ENCODE results near the gene MTCL3.

Gene MTCL3

DNA sequence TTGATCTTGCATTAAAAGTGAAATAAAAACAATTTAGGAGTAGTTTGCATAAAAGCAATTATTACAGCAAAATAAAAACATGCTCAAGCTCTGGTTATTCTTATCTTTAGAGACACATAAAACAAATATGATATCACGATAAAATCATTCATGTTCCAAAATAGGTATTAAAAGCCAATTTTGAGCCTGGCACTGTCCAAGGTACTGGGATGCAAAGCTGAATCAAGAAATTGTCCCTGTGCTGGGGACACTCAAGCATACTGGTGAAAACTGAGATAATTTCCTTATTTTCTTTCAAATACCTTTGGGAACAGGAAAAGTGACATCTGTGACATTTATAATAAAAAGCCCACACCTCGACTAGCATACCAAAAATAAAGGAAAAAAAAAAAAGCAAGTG, 931 bp upstream of the MTCL3 start:
- no peak for TF ChIP-seq CTCF (conservative IDR thresholded peaks at IDR 0.05; ENCODE audit: low read depth, low read length)
- TF ChIP-seq EZH2 (IDR thresholded peaks at IDR 0.05; ENCODE audit: borderline replicate concordance, low read depth, low read length, poor library complexity, severe bottlenecking): no peak
- DNase-seq (ENCODE audit: low spot score): peak; percentile 19
- Histone ChIP-seq H3K27ac (ENCODE audit: low read depth, low read length, poor library complexity, severe bottlenecking) (no peak overlapping the region), H3K9me3 (ENCODE audit: low read depth, low read length, poor library complexity, severe bottlenecking) (no peaks in the 10 kb centered on the region), H3K4me3 (ENCODE audit: low read depth, low read length, poor library complexity, severe bottlenecking) (peak overlapping the region; percentile 73), H3K4me1 (ENCODE audit: insufficient read depth, low read length, poor library complexity, severe bottlenecking) (peaks cover 16% of the 10 kb centered on the region), H3K36me3 (ENCODE audit: insufficient read depth, low read length, poor library complexity, severe bottlenecking) (no peaks in the 10 kb centered on the region), H3K27me3 (replicated peaks; ENCODE audit: insufficient read depth, low read depth, low read length, poor library complexity) (no peaks in the 10 kb centered on the region)
- POLR2A ChIA-PET (ENCODE audit: low non-redundant PET): no interaction called here
- intact Hi-C loops (cut with micrococcal nuclease; ENCODE audit: unreplicated experiment): no loop called here
- no TSS peak for BruUV-seq (replicated peaks)
- CTCF ChIA-PET: interaction anchor here (0.9 kb wide), 1 partner anchor 19 kb away, joined by 3 read pairs; no protein-coding TSS in a partner anchor

- H3K4me1 ChIP-seq (ENCODE audit: insufficient read depth, low read length, poor library complexity, severe bottlenecking): peaks cover 20% of the 10 kb centered on the region
- H3K27me3 ChIP-seq (replicated peaks; ENCODE audit: insufficient read depth, low read depth, low read length, poor library complexity): no peaks in the 10 kb centered on the region
- POLR2A ChIA-PET (ENCODE audit: low non-redundant PET): no interaction called here
- peak overlapping the region; percentile 84 for H3K27ac ChIP-seq (ENCODE audit: low read depth, low read length, poor library complexity, severe bottlenecking)
- TF ChIP-seq CTCF (conservative IDR thresholded peaks at IDR 0.05; ENCODE audit: low read depth, low read length) (no peak), EZH2 (IDR thresholded peaks at IDR 0.05; ENCODE audit: borderline replicate concordance, low read depth, low read length, poor library complexity, severe bottlenecking) (no peak)
- no peak for DNase-seq (ENCODE audit: low spot score)
- intact Hi-C loops (cut with micrococcal nuclease; ENCODE audit: unreplicated experiment): no loop called here
- H3K9me3 ChIP-seq (ENCODE audit: low read depth, low read length, poor library complexity, severe bottlenecking): no peaks in the 10 kb centered on the region
- BruUV-seq (replicated peaks): TSS peak; percentile 88
- H3K36me3 ChIP-seq (ENCODE audit: insufficient read depth, low read length, poor library complexity, severe bottlenecking): no peaks in the 10 kb centered on the region
- H3K4me3 ChIP-seq (ENCODE audit: low read depth, low read length, poor library complexity, severe bottlenecking): peak overlapping the region; percentile 73
- CTCF ChIA-PET: interaction anchor here (0.8 to 1.3 kb wide), 2 partner anchors 19 to 35 kb away, joined by 3 read pairs; no protein-coding TSS in a partner anchor
Measured at GRCh38 chr6:127519469-127519785, 292 bp upstream of the MTCL3 start.

DNA sequence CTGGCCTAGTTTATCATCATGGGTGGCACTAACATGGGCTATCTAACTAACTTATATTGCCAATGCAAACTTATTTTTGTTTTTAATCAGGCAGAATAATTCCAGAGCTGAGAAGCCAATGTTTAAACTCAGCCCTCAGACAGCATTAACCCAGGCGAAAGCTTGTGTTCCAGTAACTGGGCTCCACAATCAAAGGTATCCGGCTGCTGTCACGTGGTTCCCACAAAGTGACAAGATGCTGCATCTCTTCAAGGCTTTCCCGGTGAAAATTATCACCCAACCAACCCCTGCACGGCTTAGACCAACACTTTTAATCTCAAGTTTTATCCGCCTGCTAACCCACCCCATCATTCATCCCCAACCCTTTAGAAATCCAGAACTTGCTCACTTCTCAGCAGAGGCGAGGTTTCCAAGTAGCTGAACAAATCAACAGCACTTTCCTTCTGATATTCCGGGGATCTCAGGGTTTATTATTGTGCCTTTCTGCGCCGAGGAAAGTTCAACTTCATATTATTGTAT, 885 bp downstream of the MTCL3 start:
- Histone ChIP-seq H3K27me3 (replicated peaks; ENCODE audit: insufficient read depth, low read depth, low read length, poor library complexity) (no peaks in the 10 kb centered on the region), H3K9me3 (ENCODE audit: low read depth, low read length, poor library complexity, severe bottlenecking) (no peaks in the 10 kb centered on the region), H3K4me1 (ENCODE audit: insufficient read depth, low read length, poor library complexity, severe bottlenecking) (peaks cover 27% of the 10 kb centered on the region), H3K4me3 (ENCODE audit: low read depth, low read length, poor library complexity, severe bottlenecking) (peak overlapping the region; percentile 73), H3K36me3 (ENCODE audit: insufficient read depth, low read length, poor library complexity, severe bottlenecking) (peaks cover 2% of the 10 kb centered on the region), H3K27ac (ENCODE audit: low read depth, low read length, poor library complexity, severe bottlenecking) (peak overlapping the region; percentile 84)
- POLR2A ChIA-PET (ENCODE audit: low non-redundant PET): interaction anchor here (0.7 kb wide), 1 partner anchor 848 kb away, joined by 3 read pairs; no protein-coding TSS in a partner anchor
- no TSS peak for BruUV-seq (replicated peaks)
- TF ChIP-seq EZH2 (IDR thresholded peaks at IDR 0.05; ENCODE audit: borderline replicate concordance, low read depth, low read length, poor library complexity, severe bottlenecking) (no peak), CTCF (conservative IDR thresholded peaks at IDR 0.05; ENCODE audit: low read depth, low read length) (no peak)
- CTCF ChIA-PET: interaction anchor here (1.3 kb wide), 1 partner anchor 34 kb away, joined by 3 read pairs; no protein-coding TSS in a partner anchor
- intact Hi-C loops (cut with micrococcal nuclease; ENCODE audit: unreplicated experiment): no loop called here
- peak; percentile 69 for DNase-seq (ENCODE audit: low spot score)
